NCI-H774 (cell line): ENCODE data around the gene SEC23A.
"Not testable (repeated sequence)": the region's sequence is repeated elsewhere in the genome, so short reads cannot be mapped to it uniquely, and the experiment has no call there.

Experiments used
- DNase-seq: peaks from one replicate; lab custom pipeline; 2025; lab: John Stamatoyannopoulos, UW

The SEC23A gene

GRCh38 chr14:39102969-39103957, at the start of gene SEC23A:
SEC23A (minus strand) TSS chr14:39103235; CDS start chr14:39096118, 7,117 bp downstream.
- peak; percentile 80 for DNase-seq

GRCh38 chr14:39145266-39145966, 42.4 kb upstream of the SEC23A start:
- no peak for DNase-seq

GRCh38 chr14:39143226-39143625, 40.2 kb upstream of the SEC23A start:
- DNase-seq: not testable (repeated sequence)

GRCh38 chr14:39141623-39142022, 38.6 kb upstream of the SEC23A start:
- not testable (repeated sequence) for DNase-seq

- no peak for DNase-seq
Measured at GRCh38 chr14:39140170-39140569, 37.1 kb upstream of the SEC23A start.

GRCh38 chr14:39138440-39138839, 35.4 kb upstream of the SEC23A start:
- no peak for DNase-seq

GRCh38 chr14:39137835-39138234, 34.8 kb upstream of the SEC23A start:
- not testable (repeated sequence) for DNase-seq

GRCh38 chr14:39122330-39123138, 19.5 kb upstream of the SEC23A start:
- no peak for DNase-seq

GRCh38 chr14:39114073-39114838, 11.2 kb upstream of the SEC23A start, which contains the start of gene GEMIN2:
GEMIN2 (plus strand) TSS chr14:39114323; CDS start chr14:39114339, 16 bp downstream.
- DNase-seq: peak; percentile 96

- DNase-seq: no peak
Measured at GRCh38 chr14:39113685-39114072, 10.6 kb upstream of the SEC23A start.

- DNase-seq: no peak
Measured at GRCh38 chr14:39109893-39110715, 7.1 kb upstream of the SEC23A start.

- no peak for DNase-seq
Measured at GRCh38 chr14:39108791-39109190, 5.8 kb upstream of the SEC23A start.

GRCh38 chr14:39107591-39107996, 4.6 kb upstream of the SEC23A start:
- DNase-seq: peak; percentile 1

- not testable (repeated sequence) for DNase-seq
Measured at GRCh38 chr14:39104078-39104801, 1.2 kb upstream of the SEC23A start.

GRCh38 chr14:39102265-39102968, 618 bp downstream of the SEC23A start:
- DNase-seq: no peak

- DNase-seq: no peak
Measured at GRCh38 chr14:39099748-39100147, 3.3 kb downstream of the SEC23A start.

GRCh38 chr14:39099215-39099614, 3.8 kb downstream of the SEC23A start:
- not testable (repeated sequence) for DNase-seq

GRCh38 chr14:39097159-39097558, 5.9 kb downstream of the SEC23A start:
- no peak for DNase-seq

GRCh38 chr14:39094515-39094914, 8.5 kb downstream of the SEC23A start:
- DNase-seq: no peak
